ENCODE results near the gene SDR42E1. TPM values are rescaled to one million over a fixed set of nuclear protein-coding genes. Genes with fewer than 3 reads are reported as not detected.

SDR42E1 gene
- total RNA-seq, 1 experiment from 2014 or later, result 17.4 TPM

- intact Hi-C loops (cut with micrococcal nuclease), result loop anchor here (1.0 kb wide), 3 partner anchors 56 to 289 kb away; no protein-coding TSS in a partner anchor
- Histone ChIP-seq H3K36me3 (ENCODE audit: control insufficient read depth in 1 of 2, insufficient read depth in 2 of 2, low read length in 2 of 2) (no peaks in the 10 kb centered on the region), H3K9me2 (ENCODE audit: insufficient read depth) (no peaks in the 10 kb centered on the region), H3K4me1 (ENCODE audit: control insufficient read depth in 1 of 2, insufficient read depth in 2 of 2, low read length in 2 of 2) (peaks cover 8 to 11% of the 10 kb centered on the region in 2 experiments; a peak in 3 of 4 replicates), H3K27me3 (ENCODE audit: insufficient read depth, low read length) (no peaks in the 10 kb centered on the region), H2AFZ (ENCODE audit: low read depth, low read length, poor library complexity, severe bottlenecking) (no peak overlapping the region), H3K79me2 (ENCODE audit: insufficient read depth, low read length) (no peaks in the 10 kb centered on the region), H3K27ac (ENCODE audit: low read depth, low read length) (no peak overlapping the region), H3K9ac (ENCODE audit: low read length) (no peak overlapping the region), H3K4me3 (replicated peaks in 1 of 2; ENCODE audit: low read depth in 1 of 2, low read length in 2 of 2) (no peak overlapping the region), H3K4me2 (ENCODE audit: low read length) (peak overlapping the region; percentile 54), H3K9me3 (ENCODE audit: control insufficient read depth in 1 of 2, insufficient read depth in 1 of 2, low read depth in 1 of 2, low read length in 2 of 2) (no peaks in the 10 kb centered on the region), H4K20me1 (ENCODE audit: insufficient read depth) (no peaks in the 10 kb centered on the region)
- ChIA-PET POLR2A (no interaction called here), CTCF (interaction anchor here (1.5 to 6.7 kb wide), 7 partner anchors 11 to 403 kb away, joined by 3 to 35 read pairs (median 6); no protein-coding TSS in a partner anchor), RAD21 (ENCODE audit: low non-redundant PET in 1 of 2, low total read pairs in 2 of 2, uncharacterized antibody in 2 of 2, unreplicated experiment in 2 of 2) (interaction anchor here (0.6 to 0.7 kb wide), 2 partner anchors 56 to 89 kb away, joined by 3 to 6 read pairs; no protein-coding TSS in a partner anchor)
- no TSS peak for BruUV-seq (replicated peaks)
- peak; percentile 57 for DNase-seq (ENCODE audit: low read depth, low spot score)
- ATAC-seq, result peak; percentile 88
- no peak for TF ChIP-seq MAX (IDR thresholded peaks at IDR 0.05)
- no peak for TF ChIP-seq SRF (IDR thresholded peaks at IDR 0.05; ENCODE audit: low read depth)
- TF ChIP-seq CEBPB (IDR thresholded peaks at IDR 0.05; ENCODE audit: low read depth), result no peak
- TF ChIP-seq JUND (IDR thresholded peaks at IDR 0.05), result 0 out of 2 replicates have a peak, but pooled peaks have one; percentile 39
- TF ChIP-seq EZH2 (IDR thresholded peaks at IDR 0.05), result no peak
- no peak for TF ChIP-seq ATF3 (IDR thresholded peaks at IDR 0.05)
- TF ChIP-seq SP1 (IDR thresholded peaks at IDR 0.05; ENCODE audit: low read depth), result no peak
- TF ChIP-seq REST (IDR thresholded peaks at IDR 0.05; ENCODE audit: low read depth), result no peak
- TF ChIP-seq, protein P1, sequence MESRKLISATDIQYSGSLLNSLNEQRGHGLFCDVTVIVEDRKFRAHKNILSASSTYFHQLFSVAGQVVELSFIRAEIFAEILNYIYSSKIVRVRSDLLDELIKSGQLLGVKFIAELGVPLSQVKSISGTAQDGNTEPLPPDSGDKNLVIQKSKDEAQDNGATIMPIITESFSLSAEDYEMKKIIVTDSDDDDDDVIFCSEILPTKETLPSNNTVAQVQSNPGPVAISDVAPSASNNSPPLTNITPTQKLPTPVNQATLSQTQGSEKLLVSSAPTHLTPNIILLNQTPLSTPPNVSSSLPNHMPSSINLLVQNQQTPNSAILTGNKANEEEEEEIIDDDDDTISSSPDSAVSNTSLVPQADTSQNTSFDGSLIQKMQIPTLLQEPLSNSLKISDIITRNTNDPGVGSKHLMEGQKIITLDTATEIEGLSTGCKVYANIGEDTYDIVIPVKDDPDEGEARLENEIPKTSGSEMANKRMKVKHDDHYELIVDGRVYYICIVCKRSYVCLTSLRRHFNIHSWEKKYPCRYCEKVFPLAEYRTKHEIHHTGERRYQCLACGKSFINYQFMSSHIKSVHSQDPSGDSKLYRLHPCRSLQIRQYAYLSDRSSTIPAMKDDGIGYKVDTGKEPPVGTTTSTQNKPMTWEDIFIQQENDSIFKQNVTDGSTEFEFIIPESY (IDR thresholded peaks at IDR 0.05; ENCODE audit: extremely low read depth, insufficient replicate concordance, low read length), result no peak
- no peak for TF ChIP-seq TCF7L2 (IDR thresholded peaks at IDR 0.05; ENCODE audit: borderline replicate concordance, extremely low read depth, insufficient read depth, insufficient read length)
- TF ChIP-seq RAD21 (IDR thresholded peaks at IDR 0.05; ENCODE audit: low read depth), result peak; percentile 83
- TF ChIP-seq ZNF274 (IDR thresholded peaks at IDR 0.05; ENCODE audit: low read depth, low read length), result no peak
- TF ChIP-seq SIN3A (IDR thresholded peaks at IDR 0.05; ENCODE audit: low read depth), result no peak
- no peak for TF ChIP-seq ELF1 (IDR thresholded peaks at IDR 0.05; ENCODE audit: borderline replicate concordance, low read depth)
- no peak for TF ChIP-seq EZH2phosphoT487 (IDR thresholded peaks at IDR 0.05; ENCODE audit: borderline replicate concordance)
- 0 out of 2 replicates have a peak, but pooled peaks have one; percentile 41 for TF ChIP-seq FOSL1 (IDR thresholded peaks at IDR 0.05; ENCODE audit: low read depth)
- no peak for TF ChIP-seq POLR2AphosphoS5 (IDR thresholded peaks at IDR 0.05; ENCODE audit: low read depth, low read length)
- no peak for TF ChIP-seq POLR2A (IDR thresholded peaks at IDR 0.05; ENCODE audit: borderline replicate concordance, extremely low read depth, insufficient read depth, insufficient read length)
- no peak for TF ChIP-seq YY1 (IDR thresholded peaks at IDR 0.05; ENCODE audit: extremely low read depth, insufficient replicate concordance, low read depth, low read length)
- TF ChIP-seq CBX3 (IDR thresholded peaks at IDR 0.05; ENCODE audit: low read depth), result no peak
- no peak; the same call in 1 of the 2 replicates for TF ChIP-seq EGR1 (IDR thresholded peaks at IDR 0.05; ENCODE audit: low read depth)
- no peak for TF ChIP-seq ZFX (IDR thresholded peaks at IDR 0.05)
Measured at GRCh38 chr16:81940781-81941560, 70.3 kb downstream of the SDR42E1 start.
